CD14-positive monocyte (primary cell): ENCODE measurements around the gene TTC32. TPM values are rescaled to one million over a fixed set of nuclear protein-coding genes. Genes with fewer than 3 reads are reported as not detected.

Experiments
- DNase-seq, 3 donors: peaks; one replicate each; pipeline ENCODE4 v3.0.0-alpha.2; 2011 to 2022
- H2AFZ ChIP-seq: 2 replicates; pipeline ENCODE4 v1.6.0; 2012; ENCODE audit warnings: mild to moderate bottlenecking, low read depth, low read length, inconsistent platforms; ENCODE audit not compliant: insufficient read depth, poor library complexity, severe bottlenecking
- H3K27ac ChIP-seq, 2 donors: 1 replicate in 1 of 2; 2 replicates in 1 of 2; pipeline ENCODE4 v1.5.1; 2012 to 2013; ENCODE audit warnings: low read length in 2 of 2, control low read depth in 1 of 2, inconsistent platforms in 1 of 2, low read depth in 1 of 2, mild to moderate bottlenecking in 1 of 2
- H3K27me3 ChIP-seq, 2 donors: one replicate each; pipeline versions ENCODE4 v1.6.0 to v1.6.1; 2011 to 2013; ENCODE audit warnings: low read length in 2 of 2; ENCODE audit not compliant: control insufficient read depth in 2 of 2, insufficient read depth in 2 of 2
- H3K36me3 ChIP-seq, 2 donors: replicated peaks in 1 of 2; 1 replicate in 1 of 2; 2 replicates in 1 of 2; pipeline versions ENCODE4 v1.5.1 to v1.6.1; 2012 to 2013; ENCODE audit warnings: low read length in 2 of 2, control low read depth in 1 of 2, inconsistent platforms in 1 of 2, mild to moderate bottlenecking in 1 of 2; ENCODE audit not compliant: insufficient read depth in 2 of 2, control insufficient read depth in 1 of 2
- H3K4me1 ChIP-seq, 2 donors: 1 replicate in 1 of 2; 2 replicates in 1 of 2; pipeline versions ENCODE4 v1.5.1 to v1.6.1; 2012 to 2013; ENCODE audit warnings: low read length in 2 of 2, control low read depth in 1 of 2, inconsistent platforms in 1 of 2, mild to moderate bottlenecking in 1 of 2, moderate library complexity in 1 of 2; ENCODE audit not compliant: insufficient read depth in 2 of 2, control insufficient read depth in 1 of 2
- H3K4me2 ChIP-seq: replicated peaks from 2 replicates; pipeline ENCODE3; 2012; ENCODE audit warnings: low read length, moderate library complexity, mild to moderate bottlenecking; ENCODE audit not compliant: poor library complexity, severe bottlenecking; ENCODE audit errors: extremely low read depth
- H3K4me3 ChIP-seq, 3 experiments: fragments of 200-600 bp in 1 of 3; sonication (generic) in 1 of 3; replicated peaks in 1 of 3; 1 replicate in 2 of 3; 2 replicates in 1 of 3; pipeline ENCODE4 v1.5.1; 2011 to 2013; ENCODE audit warnings: low read length in 3 of 3, mild to moderate bottlenecking in 3 of 3, control low read depth in 2 of 3, low read depth in 2 of 3, inconsistent platforms in 1 of 3, moderate library complexity in 1 of 3
- H3K79me2 ChIP-seq: 2 replicates; pipeline ENCODE4 v1.6.0; 2012; ENCODE audit warnings: mild to moderate bottlenecking, control low read depth, inconsistent platforms, low read length, moderate library complexity; ENCODE audit not compliant: insufficient read depth
- H3K9ac ChIP-seq: 2 replicates; pipeline ENCODE4 v1.6.0; 2017; ENCODE audit warnings: low read length, mild to moderate bottlenecking; ENCODE audit not compliant: insufficient read depth, poor library complexity, severe bottlenecking
- H3K9me3 ChIP-seq, 2 donors: replicated peaks in 1 of 2; 1 replicate in 1 of 2; 2 replicates in 1 of 2; pipeline versions ENCODE4 v1.5.1 to v1.6.1; 2012 to 2013; ENCODE audit warnings: low read length in 2 of 2, control low read depth in 1 of 2; ENCODE audit not compliant: control insufficient read depth in 1 of 2, insufficient read depth in 1 of 2
- H4K20me1 ChIP-seq: 2 replicates; pipeline ENCODE4 v1.6.0; 2012; ENCODE audit warnings: mild to moderate bottlenecking, low read length, control low read depth, moderate library complexity; ENCODE audit not compliant: insufficient read depth
- H3K27ac Mint-ChIP-seq, 7 donors: one replicate each; pipeline ENCODE4 v1.8.0; 2020; ENCODE audit warnings: mild to moderate bottlenecking in 7 of 7, mixed read lengths in 7 of 7, moderate library complexity in 6 of 7, inconsistent platforms in 2 of 7
- H3K27me3 Mint-ChIP-seq, 3 donors: one replicate each; pipeline ENCODE4 v1.8.0; 2021 to 2022; ENCODE audit warnings: low read depth in 3 of 3, mild to moderate bottlenecking in 3 of 3, mixed read lengths in 3 of 3, moderate library complexity in 3 of 3, inconsistent platforms in 1 of 3
- H3K36me3 Mint-ChIP-seq, 2 donors: one replicate each; pipeline ENCODE4 v1.8.0; 2020; ENCODE audit warnings: mixed read lengths in 2 of 2, inconsistent platforms in 1 of 2, mild to moderate bottlenecking in 1 of 2
- H3K4me1 Mint-ChIP-seq: one replicate; pipeline ENCODE4 v1.8.0; 2020; ENCODE audit warnings: mild to moderate bottlenecking, mixed read lengths
- H3K4me3 Mint-ChIP-seq, 2 donors: one replicate each; pipeline ENCODE4 v1.8.0; 2020; ENCODE audit warnings: mild to moderate bottlenecking in 2 of 2, mixed read lengths in 2 of 2, moderate library complexity in 1 of 2
- H3K9me3 Mint-ChIP-seq, 7 donors: one replicate each; pipeline ENCODE4 v1.8.0; 2020 to 2022; ENCODE audit warnings: mixed read lengths in 7 of 7, mild to moderate bottlenecking in 6 of 7, moderate library complexity in 6 of 7, inconsistent platforms in 2 of 7
- CTCF ChIP-seq: fragments of 200-600 bp; IDR thresholded peaks from one replicate; pipeline ENCODE4 v1.8.0; 2022; ENCODE audit warnings: antibody characterized with exemption, mild to moderate bottlenecking
- WGBS: methylation state at CpG from one replicate; pipeline ENCODE4 v1.1.5; 2013; ENCODE audit warnings: missing lambda C conversion rate; ENCODE audit not compliant: insufficient coverage; 5-methylcytosine and 5-hydroxymethylcytosine counted together
- intact Hi-C, 2 donors: fragments of 100-400 bp; cut with micrococcal nuclease; formaldehyde crosslinking; loops; one replicate each; pipeline versions ENCODE4 v1.15.0 to v1.15.1; 2023
- polyA minus RNA-seq: library from RNA; depleted of rRNA, polyadenylated mRNA; stranded (reverse); fragments of >200 nt; gene quantifications from 2 replicates; pipeline ENCODE4 v1.2.3, GENCODE V29; 2012
- polyA plus RNA-seq, 3 donors: library from polyadenylated mRNA; depleted of rRNA in 1 of 3; unstranded in 2 of 3; stranded (reverse) in 1 of 3; fragments of 300-500 nt in 2 of 3; fragments of >200 nt in 1 of 3; fragmentation: Illumina TruSeq in 2 of 3; gene quantifications; 1 replicate in 2 of 3; 2 replicates in 1 of 3; pipeline ENCODE4 v1.2.3, GENCODE V29; 2012 to 2021
- total RNA-seq, 12 experiments: library from RNA in 1 of 12; stranded (reverse) in 1 of 12; fragments of 120-200 nt in 1 of 12; gene quantifications; one replicate each; pipeline ENCODE4 v1.2.4 and lab custom pipeline; 2013 to 2026; ENCODE audit warnings: mixed read lengths in 6 of 12, inconsistent platforms in 1 of 12

Gene TTC32
- 28.3 TPM for total RNA-seq (2013)
- polyA plus RNA-seq (10 to 100 TPM; 17.6 to 27.7 (median 20.1) TPM), polyA minus RNA-seq (12.1 TPM in 2 replicates), total RNA-seq (lab: John Stamatoyannopoulos, UW) (10.3 to 32.8 (median 22.1) reads per million in 11 experiments)

- Mint-ChIP-seq H3K4me1 (peaks cover 35% of the 10 kb centered on the region), H3K4me3 (peak within 1 kb of the TSS; percentile 92 to 98), H3K9me3 (peaks cover 0 to 4% (median 0%) of the 10 kb centered on the region in 7 donors), H3K27ac (peak within 1 kb of the TSS; percentile 97 to 99 (median 98)), H3K27me3 (peaks cover 2 to 3% (median 3%) of the 10 kb centered on the region in 3 donors), H3K36me3 (peaks cover 3 to 4% of the 10 kb centered on the region in 2 donors)
- peak within 1 kb of the TSS; percentile 87 for H2AFZ ChIP-seq
- H3K27ac ChIP-seq, result peak within 1 kb of the TSS; percentile 98 to 99
- peak within 1 kb of the TSS; percentile 86 for H3K4me2 ChIP-seq
- WGBS, result 0% methylated on average over 54 of the region's 65 CpGs
- intact Hi-C loops, result loop anchor here (2.0 to 10.0 kb wide), 4 partner anchors 151 to 753 kb away; partner anchors contain the start of genes HS1BP3 (in 1 of the 2) and LAPTM4A (in 1 of the 2)
- peak within 1 kb of the TSS; percentile 99 for H3K9ac ChIP-seq
- no peaks in the 10 kb centered on the region for H3K9me3 ChIP-seq
- peak within 1 kb of the TSS; percentile 81 to 98 (median 94) for H3K4me3 ChIP-seq
- H3K27me3 ChIP-seq, result no peaks in the 10 kb centered on the region
- DNase-seq, result peak; percentile 91 to 93 (median 92)
- H3K4me1 ChIP-seq, result peaks cover 32 to 39% of the 10 kb centered on the region in 2 donors
- no peak for TF ChIP-seq CTCF
- H4K20me1 ChIP-seq, result no peaks in the 10 kb centered on the region
- no peaks in the 10 kb centered on the region for H3K36me3 ChIP-seq
- peaks cover 52% of the 10 kb centered on the region for H3K79me2 ChIP-seq
Observed at GRCh38 chr2:19901442-19902215, at the start of gene TTC32. TSS of gene TTC32 (minus strand) at chr2:19901983. CDS start at chr2:19901854, 129 bp downstream.

- Histone ChIP-seq H3K9me3 (no peaks in the 10 kb centered on the region), H3K4me1 (no peaks in the 10 kb centered on the region), H2AFZ (no peak overlapping the region), H3K9ac (no peak overlapping the region), H3K4me3 (no peak overlapping the region), H3K79me2 (no peaks in the 10 kb centered on the region), H4K20me1 (no peaks in the 10 kb centered on the region), H3K4me2 (no peak overlapping the region), H3K27me3 (no peaks in the 10 kb centered on the region), H3K36me3 (no peaks in the 10 kb centered on the region), H3K27ac (no peak overlapping the region)
- DNase-seq, result no peak
- H3K9me3 Mint-ChIP-seq, result no peaks in the 10 kb centered on the region
- H3K4me1 Mint-ChIP-seq, result no peaks in the 10 kb centered on the region
- no peaks in the 10 kb centered on the region for H3K27me3 Mint-ChIP-seq
- TF ChIP-seq CTCF, result no peak
- H3K4me3 Mint-ChIP-seq, result no peak overlapping the region
- H3K36me3 Mint-ChIP-seq, result no peaks in the 10 kb centered on the region
- no peak overlapping the region for H3K27ac Mint-ChIP-seq
- intact Hi-C loops, result no loop called here
Observed at GRCh38 chr2:19949071-19949470, 47.3 kb upstream of the TTC32 start.
